Progenitor cell of endocrine pancreas (in vitro differentiated cells): Measurements from ENCODE around the gene PLEKHH2. TPM values are rescaled to one million over a fixed set of nuclear protein-coding genes. Genes with fewer than 3 reads are reported as not detected.

Experiments
- DNase-seq: peaks from one replicate; pipeline ENCODE4 v3.0.0; 2021; ENCODE audit warnings: low spot score; ENCODE audit not compliant: unreplicated experiment
- H3K27ac Mint-ChIP-seq: 2 replicates; pipeline ENCODE4 v1.8.0; 2021; ENCODE audit warnings: mild to moderate bottlenecking, moderate library complexity, mixed read lengths
- H3K27me3 Mint-ChIP-seq: 2 replicates; pipeline ENCODE4 v1.8.0; 2021; ENCODE audit warnings: mixed read lengths
- H3K36me3 Mint-ChIP-seq: 2 replicates; pipeline ENCODE4 v1.8.0; 2022; ENCODE audit warnings: mixed read lengths; ENCODE audit not compliant: insufficient read depth
- H3K4me1 Mint-ChIP-seq: 2 replicates; pipeline ENCODE4 v1.8.0; 2021; ENCODE audit warnings: low read depth, mixed read lengths
- H3K4me3 Mint-ChIP-seq: 2 replicates; pipeline ENCODE4 v1.8.0; 2021; ENCODE audit warnings: low read depth, mild to moderate bottlenecking, moderate library complexity, mixed read lengths
- H3K9me3 Mint-ChIP-seq: 2 replicates; pipeline ENCODE4 v1.8.0; 2021; ENCODE audit warnings: low read depth, mixed read lengths
- CTCF ChIP-seq: fragments of 200-600 bp; sonication (generic); IDR thresholded peaks from one replicate; pipeline ENCODE4 v1.5.0; 2021; ENCODE audit warnings: antibody characterized with exemption, mild to moderate bottlenecking; ENCODE audit not compliant: unreplicated experiment
- total RNA-seq: library from RNA; stranded (reverse); gene quantifications from 2 replicates; pipeline ENCODE4 v1.2.1, GENCODE V29; 2021

Gene PLEKHH2
- total RNA-seq, 1 donor from 2014 or later = 9.0 TPM

GRCh38 chr2:43790147-43790546 is 153.1 kb downstream of the PLEKHH2 start:
- no peak for TF ChIP-seq CTCF
- H3K9me3 Mint-ChIP-seq = no peaks in the 10 kb centered on the region
- no peak for DNase-seq
- no peak overlapping the region for H3K27ac Mint-ChIP-seq
- H3K4me3 Mint-ChIP-seq = no peak overlapping the region
- no peaks in the 10 kb centered on the region for H3K4me1 Mint-ChIP-seq
- H3K27me3 Mint-ChIP-seq = no peaks in the 10 kb centered on the region
- peaks cover 13% of the 10 kb centered on the region for H3K36me3 Mint-ChIP-seq

DNA sequence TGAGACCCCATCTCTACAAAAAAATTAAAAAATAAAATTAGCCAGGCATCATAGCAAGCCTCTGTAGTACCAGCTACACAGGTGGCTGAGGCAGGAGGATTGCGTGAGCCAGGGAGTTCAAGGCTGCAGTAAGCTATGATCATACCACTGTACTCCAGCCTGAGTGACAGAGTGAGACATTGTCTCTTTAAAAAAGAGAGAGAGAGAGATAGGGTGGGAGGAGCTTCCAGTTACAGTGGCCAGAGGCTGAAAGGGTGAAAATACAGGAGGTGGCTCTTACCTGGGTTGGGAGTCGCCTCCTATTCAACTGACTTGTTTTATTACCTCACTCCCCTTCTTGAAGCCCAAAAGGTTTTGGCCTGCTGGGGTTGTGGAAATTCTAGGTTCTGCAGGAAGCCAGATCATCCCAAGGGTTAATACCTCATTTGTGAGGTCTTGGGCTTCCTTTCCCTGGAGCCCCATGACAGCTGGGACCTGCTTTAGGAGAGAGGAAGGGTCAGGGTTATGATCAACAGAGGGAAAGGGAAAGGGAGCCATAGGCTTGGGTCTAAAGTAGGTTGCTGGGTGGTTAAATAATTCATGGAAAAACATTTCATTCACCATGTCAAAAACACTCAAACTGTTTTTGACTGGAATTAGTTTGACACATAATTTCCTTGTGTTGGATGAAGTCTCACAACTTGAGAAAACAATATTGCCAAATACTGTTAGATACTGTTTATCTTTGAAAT is 154.1 kb downstream of the PLEKHH2 start:
- Mint-ChIP-seq H3K27me3 (no peaks in the 10 kb centered on the region), H3K9me3 (no peaks in the 10 kb centered on the region), H3K36me3 (peaks cover 15% of the 10 kb centered on the region), H3K4me1 (no peaks in the 10 kb centered on the region), H3K27ac (peak overlapping the region; percentile 69), H3K4me3 (no peak overlapping the region)
- no peak for TF ChIP-seq CTCF
- no peak for DNase-seq

GRCh38 chr2:43792653-43793052 is 155.6 kb downstream of the PLEKHH2 start:
- Mint-ChIP-seq H3K4me1 (peaks cover 1% of the 10 kb centered on the region), H3K9me3 (no peaks in the 10 kb centered on the region), H3K27me3 (no peaks in the 10 kb centered on the region), H3K4me3 (no peak overlapping the region), H3K27ac (no peak overlapping the region), H3K36me3 (peaks cover 15% of the 10 kb centered on the region)
- no peak for TF ChIP-seq CTCF
- DNase-seq = no peak

GRCh38 chr2:43794956-43795355 is 157.9 kb downstream of the PLEKHH2 start:
- Mint-ChIP-seq H3K27ac (no peak overlapping the region), H3K4me1 (peaks cover 4% of the 10 kb centered on the region), H3K36me3 (peaks cover 12% of the 10 kb centered on the region), H3K27me3 (no peaks in the 10 kb centered on the region), H3K4me3 (no peak overlapping the region), H3K9me3 (no peaks in the 10 kb centered on the region)
- DNase-seq = no peak
- no peak for TF ChIP-seq CTCF

DNA sequence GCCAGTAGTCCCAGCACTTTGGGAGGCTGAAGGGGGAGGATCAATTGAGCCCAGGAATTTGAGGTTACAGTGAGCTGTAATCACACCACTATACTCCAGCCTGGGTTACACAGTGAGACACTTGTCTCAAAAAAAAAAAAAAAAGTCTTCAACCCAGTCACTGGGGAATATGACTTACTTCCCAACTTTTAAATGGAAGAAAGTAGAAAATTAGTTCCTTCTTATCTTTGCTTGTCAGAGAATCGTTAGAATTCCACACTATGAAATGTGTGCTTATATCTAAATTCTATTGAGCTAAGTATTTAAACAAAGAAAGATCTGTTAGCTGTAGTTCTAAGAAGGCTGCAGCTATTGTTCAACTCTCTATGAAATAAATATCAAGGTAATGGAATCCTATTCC is 159.1 kb downstream of the PLEKHH2 start:
- Mint-ChIP-seq H3K4me3 (no peak overlapping the region), H3K27me3 (no peaks in the 10 kb centered on the region), H3K9me3 (no peaks in the 10 kb centered on the region), H3K27ac (no peak overlapping the region), H3K4me1 (peaks cover 12% of the 10 kb centered on the region), H3K36me3 (peaks cover 7% of the 10 kb centered on the region)
- no peak for TF ChIP-seq CTCF
- DNase-seq = no peak
